ENCODE results near the gene PRKAR1B. TPM values are rescaled to one million over a fixed set of nuclear protein-coding genes. Genes with fewer than 3 reads are reported as not detected.

The PRKAR1B gene
- total and polyA plus RNA-seq, 7 donors: 9.5 to 26.6 (median 11.4) TPM

DNA sequence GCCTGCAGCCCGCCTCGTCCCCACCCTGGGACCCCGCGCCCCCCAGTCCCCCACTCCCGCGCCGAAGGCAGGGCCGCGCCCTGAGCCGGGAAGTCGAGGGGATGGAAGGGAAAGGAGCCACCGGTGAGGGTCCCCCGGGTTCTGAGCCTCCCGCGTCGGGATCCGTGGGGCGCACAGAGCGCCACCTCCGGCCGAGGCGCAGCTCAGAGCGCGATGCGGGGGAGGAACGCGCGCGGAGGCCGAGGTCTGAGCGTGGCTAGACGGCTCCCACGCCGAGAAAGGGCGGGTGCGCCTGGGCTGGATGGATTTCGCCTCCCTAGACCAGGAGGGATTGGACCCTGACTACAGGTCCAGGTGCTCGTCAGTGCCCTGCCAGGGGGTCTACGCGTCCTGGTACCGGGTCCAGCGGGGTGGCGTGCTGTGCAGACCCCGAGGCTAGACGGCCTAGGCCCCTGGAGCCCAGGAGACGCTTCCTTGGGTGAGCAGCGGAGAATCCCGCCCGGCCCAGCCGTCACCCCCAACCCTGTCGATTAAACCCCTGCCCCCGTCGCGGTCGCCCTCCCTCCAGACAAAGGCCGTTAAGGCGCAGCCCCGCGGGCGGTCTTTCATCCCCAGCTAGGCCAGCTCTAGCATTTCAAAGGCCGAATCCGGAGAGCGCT, 206.4 kb downstream of the PRKAR1B start:
- H3K27me3 ChIP-seq: peaks cover 0 to 25% (median 4%) of the 10 kb centered on the region in 3 donors
- H3K36me3 ChIP-seq: no peaks in the 10 kb centered on the region
- WGBS, 2 donors: 2 to 6% methylated on average over 63 of the region's 63 CpGs
- H3K9me3 ChIP-seq: no peaks in the 10 kb centered on the region
- H3K4me1 ChIP-seq: peaks cover 0 to 54% (median 45%) of the 10 kb centered on the region in 4 donors
- no peak for TF ChIP-seq EP300 (IDR thresholded peaks at IDR 0.05)
- no peak for TF ChIP-seq POLR2A (IDR thresholded peaks at IDR 0.05)
- TF ChIP-seq POLR2AphosphoS5 (IDR thresholded peaks at IDR 0.05): no peak
- TF ChIP-seq, protein P1, sequence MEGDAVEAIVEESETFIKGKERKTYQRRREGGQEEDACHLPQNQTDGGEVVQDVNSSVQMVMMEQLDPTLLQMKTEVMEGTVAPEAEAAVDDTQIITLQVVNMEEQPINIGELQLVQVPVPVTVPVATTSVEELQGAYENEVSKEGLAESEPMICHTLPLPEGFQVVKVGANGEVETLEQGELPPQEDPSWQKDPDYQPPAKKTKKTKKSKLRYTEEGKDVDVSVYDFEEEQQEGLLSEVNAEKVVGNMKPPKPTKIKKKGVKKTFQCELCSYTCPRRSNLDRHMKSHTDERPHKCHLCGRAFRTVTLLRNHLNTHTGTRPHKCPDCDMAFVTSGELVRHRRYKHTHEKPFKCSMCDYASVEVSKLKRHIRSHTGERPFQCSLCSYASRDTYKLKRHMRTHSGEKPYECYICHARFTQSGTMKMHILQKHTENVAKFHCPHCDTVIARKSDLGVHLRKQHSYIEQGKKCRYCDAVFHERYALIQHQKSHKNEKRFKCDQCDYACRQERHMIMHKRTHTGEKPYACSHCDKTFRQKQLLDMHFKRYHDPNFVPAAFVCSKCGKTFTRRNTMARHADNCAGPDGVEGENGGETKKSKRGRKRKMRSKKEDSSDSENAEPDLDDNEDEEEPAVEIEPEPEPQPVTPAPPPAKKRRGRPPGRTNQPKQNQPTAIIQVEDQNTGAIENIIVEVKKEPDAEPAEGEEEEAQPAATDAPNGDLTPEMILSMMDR (IDR thresholded peaks at IDR 0.05): no peak
- H3K27ac ChIP-seq: peak overlapping the region; percentile 89 to 97 (median 94)
- no peak for DNase-seq
- H3K4me3 ChIP-seq: peak overlapping the region; percentile 47 to 87 (median 69)
- intact Hi-C loops (cut with DNase I): loop anchor here (5.0 kb wide), 1 partner anchor 192 kb away; no protein-coding TSS in a partner anchor

DNA sequence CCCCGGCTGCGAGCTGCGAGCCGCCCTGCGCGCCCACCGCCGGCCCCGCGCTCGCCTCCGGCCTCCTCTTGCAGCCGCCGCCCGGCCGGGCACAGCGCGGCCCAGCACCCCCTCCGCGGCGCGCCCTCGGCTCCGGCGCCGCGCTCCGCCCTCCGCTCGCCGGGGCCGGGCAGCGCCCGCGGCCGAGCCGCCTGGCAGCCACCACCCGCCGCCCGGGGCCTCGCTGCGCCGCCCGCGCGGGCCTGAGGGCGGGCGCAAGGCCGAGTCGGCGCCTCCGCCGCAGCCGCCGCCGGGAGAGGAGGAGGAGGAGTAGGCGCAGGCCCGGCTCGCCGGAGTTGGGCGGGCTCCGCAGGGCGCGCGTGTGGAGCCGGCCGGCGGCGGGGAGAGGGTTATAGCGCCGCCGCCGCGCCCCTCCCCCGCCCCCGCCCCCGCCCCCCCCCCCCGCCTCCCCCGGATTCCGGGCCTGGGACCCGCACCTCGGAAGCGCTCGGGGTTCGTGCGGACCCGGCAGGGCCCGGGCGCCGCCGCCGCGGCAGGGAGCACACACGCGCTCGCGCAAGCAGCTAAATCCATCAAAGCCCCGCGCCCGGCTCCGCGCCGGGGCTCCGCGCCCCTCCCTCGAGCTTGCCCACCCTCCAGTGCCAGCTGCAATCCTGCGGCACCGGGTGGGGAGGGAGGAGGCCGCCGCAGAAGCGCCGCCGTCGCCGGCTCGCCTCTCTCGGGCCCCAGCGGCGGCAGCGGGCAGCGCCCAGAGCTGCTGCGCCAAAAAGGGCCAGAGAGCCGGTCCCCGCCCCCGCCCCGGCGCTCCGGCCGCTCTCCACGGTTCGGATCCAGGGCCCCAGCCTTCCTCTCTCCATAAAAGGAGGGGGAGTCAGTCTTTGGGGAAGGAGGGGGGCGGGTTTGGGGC, 207.3 kb downstream of the PRKAR1B start, which contains the start of gene PDGFA:
Gene PDGFA, minus strand, starts transcription at position 363 of the 907 bp plus-strand sequence. CDS start 845 bp downstream, outside the sequence.
- intact Hi-C loops (cut with DNase I): loop anchor here (5.0 to 10.0 kb wide), 5 partner anchors 148 to 1015 kb away; partner anchors contain the start of genes GET4 and MAFK

DNA sequence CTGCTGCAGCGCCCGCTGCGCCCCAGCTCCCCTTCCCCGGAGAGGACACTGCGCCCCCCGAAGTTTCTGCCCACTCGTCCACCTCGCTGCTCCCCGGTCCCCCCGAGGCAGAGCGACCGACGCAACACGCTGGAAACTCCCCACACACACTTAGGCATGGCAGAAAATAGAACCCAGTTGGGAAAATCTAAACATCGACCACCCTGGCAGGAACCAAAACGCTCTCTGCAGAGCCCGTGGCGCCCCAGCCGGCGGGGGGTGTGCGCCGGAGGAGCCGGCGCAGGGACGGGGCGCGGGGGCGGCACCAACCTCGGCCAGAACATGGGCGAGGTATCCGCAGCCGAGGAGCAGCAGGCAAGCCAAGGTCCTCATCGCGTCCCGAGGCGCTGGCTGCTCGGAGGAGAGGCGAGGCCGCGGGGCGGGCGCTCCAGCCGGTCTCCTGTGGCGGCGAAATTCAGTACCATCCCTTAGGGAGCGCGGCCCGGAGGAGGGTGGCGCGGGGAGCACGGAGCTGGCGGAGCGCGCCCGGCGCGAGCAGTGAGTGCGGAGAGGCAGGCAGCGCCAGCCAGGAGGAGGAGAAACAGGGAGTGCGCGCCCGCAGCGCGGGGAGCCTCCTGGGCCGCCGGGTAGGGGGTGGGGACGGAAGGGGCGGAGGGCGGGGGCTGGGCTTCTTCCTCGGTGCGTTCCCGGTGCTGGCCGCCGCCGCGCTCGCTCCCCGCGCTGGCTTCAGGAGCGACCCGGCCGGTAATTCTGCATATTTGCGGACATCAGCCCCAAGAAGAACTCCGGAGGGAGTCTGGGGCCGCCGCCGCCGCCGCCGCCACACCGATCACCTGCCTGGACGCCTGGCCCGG, 208.2 kb downstream of the PRKAR1B start:
- Histone ChIP-seq H3K27ac (peak overlapping the region; percentile 89 to 96 (median 93)), H3K27me3 (peaks cover 0 to 25% (median 4%) of the 10 kb centered on the region in 3 donors), H3K4me1 (peaks cover 0 to 72% (median 63%) of the 10 kb centered on the region in 4 donors), H3K9me3 (no peaks in the 10 kb centered on the region), H3K36me3 (no peaks in the 10 kb centered on the region), H3K4me3 (peak overlapping the region; percentile 68 to 87 (median 69))
- peak; percentile 92 for DNase-seq
- 1% methylated on average over 93 of the region's 93 CpGs for WGBS, 2 donors
- TF ChIP-seq EP300 (IDR thresholded peaks at IDR 0.05) (no peak), POLR2A (IDR thresholded peaks at IDR 0.05) (peak; percentile 61 to 80), POLR2AphosphoS5 (IDR thresholded peaks at IDR 0.05) (peak; percentile 88 to 95 (median 93))
- intact Hi-C loops (cut with DNase I): loop anchor here (5.0 to 10.0 kb wide), 4 partner anchors 148 to 1016 kb away; partner anchors contain the start of genes GET4 and MAFK

More for the DNA sequence above, 207.3 kb downstream of the PRKAR1B start, which contains the start of gene PDGFA:
- DNase-seq: peak; percentile 80
- Histone ChIP-seq H3K4me1 (peaks cover 0 to 63% (median 54%) of the 10 kb centered on the region in 4 donors), H3K4me3 (peak within 1 kb of the TSS; percentile 68 to 87 (median 69)), H3K36me3 (no peaks in the 10 kb centered on the region), H3K27me3 (peaks cover 0 to 25% (median 4%) of the 10 kb centered on the region in 3 donors), H3K27ac (peak within 1 kb of the TSS; percentile 89 to 97 (median 94)), H3K9me3 (no peaks in the 10 kb centered on the region)
- TF ChIP-seq POLR2AphosphoS5 (IDR thresholded peaks at IDR 0.05): peak; percentile 40 to 80 (median 62)
- TF ChIP-seq EP300 (IDR thresholded peaks at IDR 0.05): no peak
- no peak for TF ChIP-seq POLR2A (IDR thresholded peaks at IDR 0.05)
- TF ChIP-seq, protein P1 (IDR thresholded peaks at IDR 0.05): peak in 2 of 4 experiments; percentile 40 to 51
- WGBS, 2 donors: 0 to 1% methylated on average over 123 to 132 of the region's 132 CpGs

DNA sequence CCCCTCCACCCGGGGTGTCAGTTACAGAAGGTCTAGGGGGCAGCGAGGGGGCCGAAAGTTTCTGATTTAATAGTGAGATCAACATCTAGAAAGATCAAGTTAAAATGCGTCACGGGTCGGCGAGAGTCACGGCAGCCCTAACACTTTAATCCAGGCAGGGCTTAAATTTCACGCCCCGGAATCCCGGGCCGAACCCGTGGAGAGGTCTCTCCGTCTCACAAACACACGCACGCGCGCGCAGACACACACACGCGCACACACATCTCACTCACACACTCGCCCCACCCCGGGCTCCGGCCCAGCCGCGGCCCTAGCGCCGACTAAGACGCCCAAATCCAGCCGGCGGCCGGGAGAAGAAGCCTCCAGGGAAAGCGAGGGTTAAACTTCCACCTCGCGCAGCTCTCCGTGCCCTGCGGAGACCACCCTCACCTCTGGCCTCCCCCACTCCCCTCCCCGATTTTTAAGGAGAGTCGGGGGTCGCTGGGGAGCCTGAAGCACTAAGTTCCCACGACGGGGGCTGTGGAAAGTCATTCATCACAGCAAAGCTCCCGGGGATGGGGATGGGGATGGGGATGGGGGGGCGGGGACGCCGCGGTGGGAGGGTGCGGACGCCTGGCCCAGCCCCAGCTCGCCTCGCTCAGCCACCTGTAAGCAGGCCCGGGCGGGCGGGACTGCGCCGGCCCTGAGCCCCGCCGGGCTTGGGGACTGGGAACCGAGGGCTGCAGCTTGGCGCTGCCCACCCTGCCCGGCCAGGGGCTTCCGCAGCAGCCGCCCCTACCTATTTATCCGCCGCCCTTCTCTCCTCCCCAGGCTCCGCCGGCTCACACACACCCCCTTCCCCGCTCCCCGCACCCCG, 209.1 kb downstream of the PRKAR1B start:
- peak; percentile 90 for DNase-seq
- 1% methylated on average over 70 of the region's 70 CpGs for WGBS, 2 donors
- H3K36me3 ChIP-seq: no peaks in the 10 kb centered on the region
- peak overlapping the region; percentile 89 to 96 (median 93) for H3K27ac ChIP-seq
- H3K9me3 ChIP-seq: no peaks in the 10 kb centered on the region
- H3K4me3 ChIP-seq: peak overlapping the region; percentile 68 to 87 (median 69)
- intact Hi-C loops (cut with DNase I): loop anchor here (1.0 to 10.0 kb wide), 6 partner anchors 149 to 1017 kb away; partner anchors contain the start of genes DNAAF5, GET4 and MAFK
- H3K27me3 ChIP-seq: peaks cover 0 to 25% (median 4%) of the 10 kb centered on the region in 3 donors
- peaks cover 0 to 81% (median 71%) of the 10 kb centered on the region in 4 donors for H3K4me1 ChIP-seq
- TF ChIP-seq POLR2A (IDR thresholded peaks at IDR 0.05) (peak; percentile 22 to 24), POLR2AphosphoS5 (IDR thresholded peaks at IDR 0.05) (peak; percentile 42 to 66 (median 54))
- TF ChIP-seq, protein P1 (IDR thresholded peaks at IDR 0.05): no peak

All from sigmoid colon (tissue), 7 donors.